ENCODE measurements around the gene USP24.

DNA sequence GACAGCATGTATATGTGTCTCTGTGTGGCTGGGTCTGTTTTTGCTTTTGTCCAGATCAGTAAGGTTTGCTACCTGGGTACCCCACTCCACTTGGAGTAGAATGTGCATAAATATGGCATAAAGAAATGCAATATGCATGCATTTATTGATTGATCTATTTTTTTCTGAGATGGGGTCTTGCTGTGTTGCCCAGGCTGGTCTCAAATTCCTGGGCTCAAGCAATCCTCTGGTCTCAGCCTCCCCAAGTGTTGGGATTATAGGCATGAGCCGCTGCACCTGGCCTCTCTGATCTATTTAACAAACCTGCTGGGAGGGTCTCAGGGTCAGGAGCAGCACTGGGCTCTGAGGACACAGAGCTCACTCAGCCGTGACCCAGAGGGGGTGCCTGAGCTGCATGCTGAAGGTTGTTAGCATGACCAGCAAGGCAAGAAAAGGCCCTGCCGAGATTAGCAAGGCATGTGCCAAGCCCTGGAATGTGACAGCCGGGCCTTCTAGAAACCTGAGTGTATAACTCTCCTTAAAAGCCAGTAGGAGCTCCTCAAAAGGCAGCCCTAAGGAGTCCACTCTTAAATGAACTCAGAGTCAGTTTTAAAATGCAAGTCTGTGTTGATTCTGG lies 153.3 kb downstream of the USP24 start:
- TF ChIP-seq RAD21 (IDR thresholded peaks at IDR 0.05; ENCODE audit: low read depth) (no peak), YY1 (IDR thresholded peaks at IDR 0.05; ENCODE audit: low read depth) (no peak), CEBPB (IDR thresholded peaks at IDR 0.05) (no peak), ZBTB7A (IDR thresholded peaks at IDR 0.05; ENCODE audit: low read depth) (no peak)

All from Ishikawa (cell line).